Cardiac muscle cell (in vitro differentiated cells and primary cell): Measurements from ENCODE around the gene SRSF10. TPM values are rescaled to one million over a fixed set of nuclear protein-coding genes. Genes with fewer than 3 reads are reported as not detected.
"Not testable (repeated sequence)": the region's sequence is repeated elsewhere in the genome, so short reads cannot be mapped to it uniquely, and the experiment has no call there.

Source experiments
- DNase-seq, 2 donors: peaks; one replicate each; pipeline versions ENCODE4 v3.0.0 to v3.0.0-alpha.2; 2010 to 2017; ENCODE audit warnings: low read depth in 1 of 2, low spot score in 1 of 2
- H3K27ac ChIP-seq: fragments of 200-600 bp; sonication (generic); 2 replicates; pipeline ENCODE4 v1.5.1; 2016
- H3K27me3 ChIP-seq: fragments of 200-600 bp; sonication (generic); 2 replicates; pipeline ENCODE4 v1.6.0; 2016; ENCODE audit warnings: control low read depth
- H3K36me3 ChIP-seq: fragments of 200-600 bp; sonication (generic); 2 replicates; pipeline ENCODE4 v1.5.1; 2016; ENCODE audit warnings: control low read depth
- H3K4me1 ChIP-seq: fragments of 200-600 bp; sonication (generic); 2 replicates; pipeline ENCODE4 v1.8.1; 2017; ENCODE audit warnings: low read depth, mild to moderate bottlenecking, mixed run types
- H3K4me3 ChIP-seq: fragments of 200-600 bp; sonication (generic); 2 replicates; pipeline ENCODE4 v1.5.1; 2016; ENCODE audit warnings: mild to moderate bottlenecking
- H3K9me3 ChIP-seq: fragments of 200-600 bp; sonication (generic); 2 replicates; pipeline ENCODE4 v1.5.1; 2017; ENCODE audit warnings: low read depth, mild to moderate bottlenecking, control low read depth
- polyA plus RNA-seq: library from polyadenylated mRNA; unstranded; fragments of >200 nt; fragmentation: Nextera tagmentation; extraction: Ambion mirVana; gene quantifications from 2 replicates; pipeline ENCODE4 v1.2.1, GENCODE V29; 2016
- total RNA-seq: library from RNA; depleted of rRNA; stranded (reverse); fragments of >200 nt; gene quantifications from 2 replicates; pipeline ENCODE4 v1.2.3, GENCODE V29; 2016
- TF ChIP-seq, protein P1 (sequence below): IDR thresholded peaks from 2 replicates; pipeline ENCODE4 v1.5.1; 2012; ENCODE audit warnings: low read depth, mild to moderate bottlenecking, low read length

The SRSF10 gene
- total and polyA plus RNA-seq, 2 experiments from 2014 or later, result 134 to 181 TPM

GRCh38 chr1:24020025-24020424 lies 39.9 kb upstream of the SRSF10 start:
- TF ChIP-seq, protein P1, sequence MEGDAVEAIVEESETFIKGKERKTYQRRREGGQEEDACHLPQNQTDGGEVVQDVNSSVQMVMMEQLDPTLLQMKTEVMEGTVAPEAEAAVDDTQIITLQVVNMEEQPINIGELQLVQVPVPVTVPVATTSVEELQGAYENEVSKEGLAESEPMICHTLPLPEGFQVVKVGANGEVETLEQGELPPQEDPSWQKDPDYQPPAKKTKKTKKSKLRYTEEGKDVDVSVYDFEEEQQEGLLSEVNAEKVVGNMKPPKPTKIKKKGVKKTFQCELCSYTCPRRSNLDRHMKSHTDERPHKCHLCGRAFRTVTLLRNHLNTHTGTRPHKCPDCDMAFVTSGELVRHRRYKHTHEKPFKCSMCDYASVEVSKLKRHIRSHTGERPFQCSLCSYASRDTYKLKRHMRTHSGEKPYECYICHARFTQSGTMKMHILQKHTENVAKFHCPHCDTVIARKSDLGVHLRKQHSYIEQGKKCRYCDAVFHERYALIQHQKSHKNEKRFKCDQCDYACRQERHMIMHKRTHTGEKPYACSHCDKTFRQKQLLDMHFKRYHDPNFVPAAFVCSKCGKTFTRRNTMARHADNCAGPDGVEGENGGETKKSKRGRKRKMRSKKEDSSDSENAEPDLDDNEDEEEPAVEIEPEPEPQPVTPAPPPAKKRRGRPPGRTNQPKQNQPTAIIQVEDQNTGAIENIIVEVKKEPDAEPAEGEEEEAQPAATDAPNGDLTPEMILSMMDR, result no peak
- Histone ChIP-seq H3K9me3 (no peaks in the 10 kb centered on the region), H3K27me3 (no peaks in the 10 kb centered on the region), H3K4me1 (peaks cover 49% of the 10 kb centered on the region), H3K4me3 (no peak overlapping the region), H3K36me3 (no peaks in the 10 kb centered on the region), H3K27ac (peak overlapping the region; percentile 99)
- peak in 1 of 2 donors; percentile 50 for DNase-seq

GRCh38 chr1:24018611-24019580 lies 38.8 kb upstream of the SRSF10 start:
- Histone ChIP-seq H3K27me3 (no peaks in the 10 kb centered on the region), H3K36me3 (no peaks in the 10 kb centered on the region), H3K27ac (peak overlapping the region; percentile 99), H3K4me1 (peaks cover 49% of the 10 kb centered on the region), H3K9me3 (no peaks in the 10 kb centered on the region), H3K4me3 (no peak overlapping the region)
- peak; percentile 98 to 100 for DNase-seq
- TF ChIP-seq, protein P1, result no peak

- Histone ChIP-seq H3K4me1 (peaks cover 36% of the 10 kb centered on the region), H3K4me3 (no peak overlapping the region), H3K36me3 (no peaks in the 10 kb centered on the region), H3K27me3 (no peaks in the 10 kb centered on the region), H3K9me3 (no peaks in the 10 kb centered on the region), H3K27ac (peak overlapping the region; percentile 6)
- DNase-seq, result peak in 1 of 2 donors; percentile 77
- TF ChIP-seq, protein P1, result no peak
Observed at GRCh38 chr1:24015221-24016210, 35.4 kb upstream of the SRSF10 start.

DNA sequence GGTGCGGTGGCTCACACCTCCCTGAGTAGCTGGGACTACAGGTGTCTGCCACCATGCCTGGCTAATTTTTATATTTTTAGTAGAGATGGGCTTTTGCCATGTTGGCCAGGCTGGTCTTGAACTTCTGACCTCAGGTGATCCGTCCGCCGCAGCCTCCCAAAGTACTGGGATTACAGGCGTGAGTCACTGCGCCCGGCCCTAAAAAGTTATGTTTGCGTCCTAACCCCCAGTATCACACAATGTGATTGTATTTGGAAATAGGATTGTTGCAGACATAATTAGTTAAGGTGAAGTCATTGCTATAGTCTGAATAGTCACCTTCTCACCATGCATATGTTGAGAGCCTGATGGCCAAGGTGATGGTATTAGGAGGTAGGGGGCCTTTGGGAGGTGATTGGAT lies 32.8 kb upstream of the SRSF10 start:
- not testable (repeated sequence) for H3K4me3 ChIP-seq, H3K27me3 ChIP-seq, DNase-seq, H3K36me3 ChIP-seq, H3K9me3 ChIP-seq, H3K27ac ChIP-seq
- peaks cover 14% of the 10 kb centered on the region for H3K4me1 ChIP-seq

DNA sequence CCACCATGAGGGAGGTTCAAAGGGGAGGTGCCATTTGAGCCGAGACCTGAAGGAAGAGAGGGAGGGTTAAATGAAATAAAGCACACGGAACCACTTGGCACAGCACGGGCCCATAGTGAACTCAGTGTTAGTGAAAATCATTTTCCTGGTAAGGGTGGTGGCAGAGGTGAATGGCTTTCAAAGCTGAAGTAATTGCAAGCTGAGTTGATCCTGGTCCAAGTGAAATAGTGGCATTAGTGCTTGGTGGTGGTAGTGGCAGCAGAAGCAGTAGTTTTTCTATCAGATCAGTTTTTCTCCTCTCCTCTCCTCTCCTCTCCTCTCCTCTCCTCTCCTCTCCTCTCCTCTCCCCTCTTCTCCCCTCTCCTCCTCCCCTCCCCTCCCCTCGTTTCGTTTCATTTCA lies 30.5 kb upstream of the SRSF10 start:
- TF ChIP-seq, protein P1, result no peak
- no peaks in the 10 kb centered on the region for H3K9me3 ChIP-seq
- H3K27ac ChIP-seq, result no peak overlapping the region
- peaks cover 9% of the 10 kb centered on the region for H3K4me1 ChIP-seq
- no peaks in the 10 kb centered on the region for H3K36me3 ChIP-seq
- no peak for DNase-seq
- H3K27me3 ChIP-seq, result no peaks in the 10 kb centered on the region
- H3K4me3 ChIP-seq, result no peak overlapping the region
